Measurements from ENCODE around the gene ANK3. TPM values are rescaled to one million over a fixed set of nuclear protein-coding genes. Genes with fewer than 3 reads are reported as not detected.

The ANK3 gene
- total RNA-seq, 2 donors from 2014 or later: 65.0 to 79.5 TPM

DNA sequence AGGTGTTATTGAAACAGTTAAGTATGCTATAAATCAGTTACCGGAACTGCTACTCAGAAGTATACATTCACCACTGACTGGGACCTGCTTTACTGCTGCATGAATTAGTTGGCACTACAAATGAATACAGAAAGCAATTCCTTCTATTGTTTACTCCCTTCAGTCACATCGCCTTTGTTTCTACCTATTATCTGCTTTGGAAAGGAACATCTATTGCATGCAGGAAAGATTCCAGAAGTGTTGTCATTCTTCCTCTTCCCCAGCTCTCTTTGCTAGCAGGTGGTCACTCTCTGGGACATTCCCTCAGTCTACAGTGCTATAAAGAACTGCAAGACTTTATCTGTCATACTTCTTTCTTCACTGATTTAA lies 131.3 kb downstream of the ANK3 start:
- no peak for DNase-seq
- Histone ChIP-seq H3K9ac (ENCODE audit: extremely low read depth, low read length, poor library complexity, severe bottlenecking) (no peak overlapping the region), H3K9me3 (ENCODE audit: control insufficient read depth, low read length) (no peaks in the 10 kb centered on the region), H3K4me1 (ENCODE audit: control insufficient read depth, insufficient read depth, low read length) (peaks cover 26% of the 10 kb centered on the region), H3K4me3 (ENCODE audit: low read length) (peak overlapping the region; percentile 2), H3K27ac (ENCODE audit: low read depth, low read length) (peak overlapping the region; percentile 81), H3K27me3 (ENCODE audit: control insufficient read depth, insufficient read depth, low read length, poor library complexity, severe bottlenecking) (no peaks in the 10 kb centered on the region), H3K36me3 (ENCODE audit: control insufficient read depth, insufficient read depth, low read length) (no peaks in the 10 kb centered on the region)
- no peak overlapping the region for H3K27ac Mint-ChIP-seq
- peaks cover 5% of the 10 kb centered on the region for H3K36me3 Mint-ChIP-seq (ENCODE audit: low read depth)
- 47 to 62% methylated on average over 2 of the region's 2 CpGs for WGBS, 2 experiments (ENCODE audit: insufficient coverage in 1 of 2, insufficient read length in 1 of 2)
- TF ChIP-seq, protein P1, sequence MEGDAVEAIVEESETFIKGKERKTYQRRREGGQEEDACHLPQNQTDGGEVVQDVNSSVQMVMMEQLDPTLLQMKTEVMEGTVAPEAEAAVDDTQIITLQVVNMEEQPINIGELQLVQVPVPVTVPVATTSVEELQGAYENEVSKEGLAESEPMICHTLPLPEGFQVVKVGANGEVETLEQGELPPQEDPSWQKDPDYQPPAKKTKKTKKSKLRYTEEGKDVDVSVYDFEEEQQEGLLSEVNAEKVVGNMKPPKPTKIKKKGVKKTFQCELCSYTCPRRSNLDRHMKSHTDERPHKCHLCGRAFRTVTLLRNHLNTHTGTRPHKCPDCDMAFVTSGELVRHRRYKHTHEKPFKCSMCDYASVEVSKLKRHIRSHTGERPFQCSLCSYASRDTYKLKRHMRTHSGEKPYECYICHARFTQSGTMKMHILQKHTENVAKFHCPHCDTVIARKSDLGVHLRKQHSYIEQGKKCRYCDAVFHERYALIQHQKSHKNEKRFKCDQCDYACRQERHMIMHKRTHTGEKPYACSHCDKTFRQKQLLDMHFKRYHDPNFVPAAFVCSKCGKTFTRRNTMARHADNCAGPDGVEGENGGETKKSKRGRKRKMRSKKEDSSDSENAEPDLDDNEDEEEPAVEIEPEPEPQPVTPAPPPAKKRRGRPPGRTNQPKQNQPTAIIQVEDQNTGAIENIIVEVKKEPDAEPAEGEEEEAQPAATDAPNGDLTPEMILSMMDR (conservative IDR thresholded peaks at IDR 0.05): no peak
- no peaks in the 10 kb centered on the region for H3K27me3 Mint-ChIP-seq (ENCODE audit: insufficient read depth)
- H3K4me3 Mint-ChIP-seq: no peak overlapping the region
- H3K9me3 Mint-ChIP-seq: no peaks in the 10 kb centered on the region
- H3K4me1 Mint-ChIP-seq: peaks cover 27% of the 10 kb centered on the region

DNA sequence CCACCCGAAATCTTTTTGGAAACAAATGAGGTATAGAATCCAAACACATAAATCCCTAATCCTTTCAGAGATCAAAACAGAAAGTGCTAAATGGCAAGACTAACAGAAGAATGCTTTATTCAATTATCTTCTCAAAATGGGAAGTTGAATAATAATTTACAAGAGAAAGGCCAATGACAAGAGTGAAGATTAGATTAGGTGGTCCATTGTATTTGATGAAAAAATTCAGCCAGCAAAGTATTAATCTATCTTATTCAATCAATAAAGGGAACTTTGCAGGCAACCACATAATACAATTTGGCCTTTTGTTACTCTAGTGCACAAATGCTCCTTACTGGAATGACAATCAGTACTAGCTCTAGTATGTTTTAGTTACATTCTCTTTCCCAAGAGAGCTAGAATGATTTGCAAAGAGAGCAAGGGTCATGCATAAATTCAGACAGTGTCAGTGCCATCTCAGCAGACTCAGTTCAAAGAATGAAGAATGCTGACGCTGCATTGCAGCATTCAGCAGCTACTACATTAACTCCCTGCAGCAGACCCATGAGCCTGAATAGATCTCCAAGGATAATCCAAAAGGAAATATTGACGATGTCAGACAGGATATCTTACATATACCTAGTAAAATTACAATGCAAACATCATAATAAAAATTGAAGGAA lies 131.8 kb downstream of the ANK3 start:
- Mint-ChIP-seq H3K36me3 (ENCODE audit: low read depth) (peaks cover 3% of the 10 kb centered on the region), H3K27ac (no peak overlapping the region), H3K4me3 (no peak overlapping the region), H3K9me3 (no peaks in the 10 kb centered on the region), H3K4me1 (peaks cover 23% of the 10 kb centered on the region), H3K27me3 (ENCODE audit: insufficient read depth) (no peaks in the 10 kb centered on the region)
- H3K9me3 ChIP-seq (ENCODE audit: control insufficient read depth, low read length): no peaks in the 10 kb centered on the region
- no peaks in the 10 kb centered on the region for H3K36me3 ChIP-seq (ENCODE audit: control insufficient read depth, insufficient read depth, low read length)
- 67% methylated on average over 3 of the region's 3 CpGs; no CpG with 5 or more reads in 1 of the 2 experiments for WGBS, 2 experiments (ENCODE audit: insufficient coverage in 1 of 2, insufficient read length in 1 of 2)
- peak overlapping the region; percentile 81 for H3K27ac ChIP-seq (ENCODE audit: low read depth, low read length)
- no peak overlapping the region for H3K9ac ChIP-seq (ENCODE audit: extremely low read depth, low read length, poor library complexity, severe bottlenecking)
- TF ChIP-seq, protein P1 (conservative IDR thresholded peaks at IDR 0.05): no peak
- DNase-seq: no peak
- H3K4me3 ChIP-seq (ENCODE audit: low read length): peak overlapping the region; percentile 2
- peaks cover 23% of the 10 kb centered on the region for H3K4me1 ChIP-seq (ENCODE audit: control insufficient read depth, insufficient read depth, low read length)
- H3K27me3 ChIP-seq (ENCODE audit: control insufficient read depth, insufficient read depth, low read length, poor library complexity, severe bottlenecking): no peaks in the 10 kb centered on the region

DNA sequence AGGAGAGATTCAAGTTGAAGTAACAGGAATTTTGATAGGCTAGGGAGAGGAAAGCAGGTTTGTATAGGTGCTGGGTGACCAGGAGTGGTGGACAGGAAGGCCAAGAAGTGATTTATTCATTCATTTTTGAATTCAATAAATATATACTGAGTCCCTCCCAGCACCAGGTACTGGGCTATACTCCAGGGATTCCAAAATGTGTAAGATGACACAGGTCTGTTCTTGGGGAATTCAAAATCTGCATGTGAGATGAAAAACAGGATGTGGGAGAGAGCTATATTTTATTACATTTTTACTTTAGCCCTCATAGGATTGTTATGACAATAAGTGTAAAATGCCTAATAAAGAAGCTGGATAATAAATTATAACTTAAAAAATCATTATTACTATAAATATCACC lies 134.9 kb downstream of the ANK3 start:
- Mint-ChIP-seq H3K9me3 (no peaks in the 10 kb centered on the region), H3K36me3 (ENCODE audit: low read depth) (no peaks in the 10 kb centered on the region), H3K27ac (no peak overlapping the region), H3K27me3 (ENCODE audit: insufficient read depth) (no peaks in the 10 kb centered on the region), H3K4me1 (peaks cover 19% of the 10 kb centered on the region), H3K4me3 (no peak overlapping the region)
- Histone ChIP-seq H3K4me1 (ENCODE audit: control insufficient read depth, insufficient read depth, low read length) (peaks cover 18% of the 10 kb centered on the region), H3K9ac (ENCODE audit: extremely low read depth, low read length, poor library complexity, severe bottlenecking) (no peak overlapping the region), H3K36me3 (ENCODE audit: control insufficient read depth, insufficient read depth, low read length) (no peaks in the 10 kb centered on the region), H3K9me3 (ENCODE audit: control insufficient read depth, low read length) (no peaks in the 10 kb centered on the region), H3K27ac (ENCODE audit: low read depth, low read length) (no peak overlapping the region), H3K4me3 (ENCODE audit: low read length) (no peak overlapping the region), H3K27me3 (ENCODE audit: control insufficient read depth, insufficient read depth, low read length, poor library complexity, severe bottlenecking) (no peaks in the 10 kb centered on the region)
- TF ChIP-seq, protein P1 (conservative IDR thresholded peaks at IDR 0.05): no peak
- DNase-seq: no peak
